HG03066 (cell line): ENCODE measurements around the gene MACF1.
"Not testable (repeated sequence)": the region's sequence is repeated elsewhere in the genome, so short reads cannot be mapped to it uniquely, and the experiment has no call there.

Experiments
- ATAC-seq: cut with Tn5 transposase; IDR thresholded peaks from one replicate; pipeline ENCODE4 v1.9.1; 2021; ENCODE audit warnings: low read depth; ENCODE audit not compliant: unreplicated experiment

MACF1 gene

GRCh38 chr1:39440856-39441255 is 236.4 kb downstream of the MACF1 start:
- ATAC-seq, result no peak

DNA sequence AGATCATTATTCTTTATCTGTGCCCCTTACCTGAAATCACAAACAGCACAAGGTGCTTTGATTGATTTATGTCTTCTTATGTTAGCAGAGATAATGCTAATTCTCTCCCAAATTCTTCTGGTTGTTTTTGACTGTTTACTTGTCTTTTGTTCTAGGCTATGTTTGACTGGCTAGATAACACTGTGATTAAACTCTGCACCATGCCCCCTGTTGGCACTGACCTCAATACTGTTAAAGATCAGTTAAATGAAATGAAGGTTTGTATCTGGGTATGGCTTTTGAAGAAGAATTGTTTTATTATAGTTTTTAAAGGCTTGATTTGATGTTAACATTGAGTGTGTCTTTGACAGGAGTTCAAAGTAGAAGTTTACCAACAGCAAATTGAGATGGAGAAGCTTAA is 237.3 kb downstream of the MACF1 start:
- no peak for ATAC-seq

GRCh38 chr1:39445573-39445972 is 241.1 kb downstream of the MACF1 start:
- ATAC-seq, result no peak

- no peak for ATAC-seq
Observed at GRCh38 chr1:39446986-39447567, 242.6 kb downstream of the MACF1 start.

- ATAC-seq, result not testable (repeated sequence)
Observed at GRCh38 chr1:39450041-39450440, 245.5 kb downstream of the MACF1 start.

GRCh38 chr1:39450956-39451606 is 246.6 kb downstream of the MACF1 start:
- ATAC-seq, result no peak

DNA sequence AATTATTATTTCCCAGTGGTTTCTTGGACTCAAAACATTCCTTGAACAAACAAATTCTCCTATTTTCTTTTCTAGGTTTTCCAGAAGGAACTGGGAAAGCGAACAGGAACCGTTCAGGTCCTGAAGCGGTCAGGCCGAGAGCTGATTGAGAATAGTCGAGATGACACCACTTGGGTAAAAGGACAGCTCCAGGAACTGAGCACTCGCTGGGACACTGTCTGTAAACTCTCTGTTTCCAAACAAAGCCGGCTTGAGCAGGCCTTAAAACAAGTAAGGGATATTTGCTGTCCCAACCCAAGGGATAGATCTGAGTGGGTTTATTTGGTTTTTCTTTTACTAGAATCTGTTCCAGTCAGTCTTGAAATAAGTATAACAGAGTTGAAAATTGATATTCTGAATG is 247.6 kb downstream of the MACF1 start:
- ATAC-seq, result no peak

DNA sequence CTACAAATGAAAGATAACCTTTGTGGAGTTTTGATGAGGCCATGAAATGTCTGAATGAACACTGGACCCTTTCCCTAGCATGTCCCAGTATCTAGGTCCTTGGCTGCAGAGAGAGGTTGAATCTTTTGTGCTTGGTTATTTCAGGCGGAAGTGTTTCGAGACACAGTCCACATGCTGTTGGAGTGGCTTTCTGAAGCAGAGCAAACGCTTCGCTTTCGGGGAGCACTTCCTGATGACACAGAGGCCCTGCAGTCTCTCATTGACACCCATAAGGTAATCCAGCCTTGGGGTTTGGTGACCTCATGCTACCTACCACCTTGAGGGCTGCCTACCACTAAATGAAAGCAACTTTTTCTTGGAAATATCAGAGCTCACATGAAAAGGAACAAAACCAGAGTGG is 248.0 kb downstream of the MACF1 start:
- ATAC-seq, result no peak

GRCh38 chr1:39453603-39454002 is 249.1 kb downstream of the MACF1 start:
- ATAC-seq, result no peak

DNA sequence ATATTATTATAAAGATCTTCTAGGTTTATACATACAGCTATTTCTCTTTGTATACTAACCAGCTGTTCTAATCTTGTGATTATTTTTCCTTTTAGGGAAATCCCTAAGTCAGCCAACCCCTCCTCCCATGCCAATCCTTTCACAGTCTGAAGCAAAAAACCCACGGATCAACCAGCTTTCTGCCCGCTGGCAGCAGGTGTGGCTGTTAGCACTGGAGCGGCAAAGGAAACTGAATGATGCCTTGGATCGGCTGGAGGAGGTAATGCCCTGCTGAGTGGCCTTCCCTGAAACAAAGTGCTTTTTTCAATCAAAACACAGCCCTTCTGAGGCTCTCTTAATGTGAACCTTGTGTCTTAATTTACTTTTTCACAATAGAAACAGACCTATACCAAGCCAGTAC is 254.5 kb downstream of the MACF1 start:
- ATAC-seq, result no peak

DNA sequence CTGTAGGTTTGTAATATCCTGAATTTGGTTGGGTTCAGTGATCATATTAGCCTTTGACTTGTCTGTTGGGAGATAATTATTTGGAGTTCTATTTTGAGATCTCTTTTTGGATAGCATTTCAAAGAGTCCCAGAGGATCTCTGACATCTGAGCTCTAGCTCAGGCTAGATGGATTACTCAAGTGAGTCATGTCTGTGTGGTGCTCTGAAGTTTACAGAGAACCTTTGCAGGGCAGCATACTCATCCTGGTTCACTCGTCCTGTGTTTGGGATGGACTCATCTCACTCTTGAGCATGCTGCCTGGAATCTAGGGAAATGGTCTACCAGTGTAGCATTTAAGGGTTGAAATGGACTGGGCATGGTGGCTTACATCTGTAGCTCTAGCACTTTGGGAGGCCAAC is 257.6 kb downstream of the MACF1 start:
- no peak for ATAC-seq

- no peak for ATAC-seq
Observed at GRCh38 chr1:39466413-39467107, 262.1 kb downstream of the MACF1 start.

- ATAC-seq, result not testable (repeated sequence)
Observed at GRCh38 chr1:39467108-39467720, 262.7 kb downstream of the MACF1 start.

DNA sequence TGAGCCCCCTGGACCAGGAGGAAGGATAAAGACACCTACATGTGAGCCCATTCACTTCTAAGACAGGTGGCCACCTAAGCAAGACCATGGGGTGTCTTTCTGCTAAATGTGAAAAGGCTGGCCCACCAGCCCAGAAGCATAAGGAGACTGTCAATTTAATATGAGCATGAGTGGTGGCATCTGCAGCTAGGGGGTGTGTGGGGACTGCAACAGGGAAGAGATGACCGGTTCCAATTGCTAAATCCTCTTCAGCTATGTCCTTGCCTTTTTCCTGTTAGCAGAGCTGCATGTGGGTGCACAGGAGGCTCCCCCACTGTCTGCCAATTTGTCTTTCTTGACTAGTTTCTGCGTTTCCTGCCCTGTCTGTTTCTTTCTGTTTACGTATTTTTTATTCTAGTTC is 264.7 kb downstream of the MACF1 start:
- ATAC-seq, result no peak

- ATAC-seq, result no peak
Observed at GRCh38 chr1:39470040-39470439, 265.5 kb downstream of the MACF1 start.

DNA sequence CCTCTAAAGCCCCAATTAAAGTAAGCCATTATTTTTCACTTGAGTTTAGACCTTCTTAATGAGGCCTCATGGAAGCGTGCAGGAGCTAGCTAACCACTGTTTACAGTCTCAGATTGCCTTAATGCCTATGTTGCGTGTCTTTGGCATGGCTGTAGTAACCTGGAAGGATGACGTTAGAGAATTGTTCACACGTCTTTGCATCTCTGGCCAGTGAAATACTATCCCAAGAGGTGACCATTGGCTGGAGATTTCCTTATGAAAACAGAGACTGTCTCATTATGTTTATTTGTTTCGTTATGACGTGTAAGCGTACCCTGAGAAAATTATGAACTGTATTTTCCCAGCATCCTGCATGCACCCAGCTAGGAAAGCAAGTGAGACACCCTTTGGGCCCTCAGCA is 268.3 kb downstream of the MACF1 start:
- no peak for ATAC-seq

DNA sequence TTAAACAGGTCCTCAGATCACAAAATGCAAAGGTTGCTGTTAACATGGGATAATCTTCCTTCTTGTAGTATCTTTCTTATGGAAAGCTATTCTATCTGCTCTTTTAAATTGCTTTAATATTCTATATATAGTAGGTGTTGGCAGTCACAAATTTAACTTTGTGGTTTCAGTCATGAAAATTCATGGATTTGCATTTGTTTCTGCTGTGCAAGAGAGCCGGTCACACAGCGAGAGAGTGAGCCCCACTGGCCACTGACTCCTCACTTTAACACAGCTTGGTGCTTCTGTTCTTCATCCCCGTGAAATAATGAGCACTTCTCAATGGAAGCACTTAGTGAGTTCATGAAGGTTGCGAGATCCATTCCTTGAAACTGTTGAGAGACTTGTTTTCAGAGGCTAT is 268.8 kb downstream of the MACF1 start:
- no peak for ATAC-seq

DNA sequence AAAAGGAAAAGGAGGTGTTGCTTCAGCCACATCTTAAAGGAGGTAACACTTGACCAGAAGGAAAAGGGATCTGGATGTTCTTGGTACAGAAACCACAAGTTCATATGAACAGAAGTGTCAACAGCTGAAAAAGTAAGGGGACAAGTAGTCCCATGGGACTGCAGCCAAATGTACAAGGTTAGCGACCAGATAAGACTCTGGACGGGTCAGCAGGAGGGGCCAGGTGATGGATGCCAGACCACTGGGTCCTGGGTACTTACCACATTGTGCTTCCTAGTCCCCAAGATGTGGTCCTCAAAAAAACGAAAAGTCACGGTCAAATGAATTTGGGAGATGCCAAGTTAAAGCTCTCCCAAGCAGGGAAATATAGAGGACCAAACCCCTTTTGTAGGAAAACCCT is 270.3 kb downstream of the MACF1 start:
- no peak for ATAC-seq

DNA sequence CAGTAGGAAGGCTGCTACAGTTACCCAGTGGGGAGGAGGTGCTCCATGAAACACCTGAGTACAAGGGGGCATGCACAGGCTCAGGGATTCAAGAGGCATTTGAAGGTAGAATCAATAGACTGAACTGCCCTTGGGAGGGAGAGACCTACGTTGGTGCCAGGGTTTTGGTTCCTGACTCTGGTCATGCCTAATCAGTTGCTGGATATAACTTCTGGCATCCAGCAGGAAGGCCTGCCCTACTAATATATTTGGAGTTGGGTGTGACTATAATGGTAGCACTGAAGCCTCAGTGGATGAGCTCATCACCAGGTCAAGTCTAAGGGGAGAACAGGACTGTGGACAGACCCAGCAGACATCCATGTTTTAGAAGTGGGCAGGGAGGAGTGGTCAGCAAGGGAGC is 271.1 kb downstream of the MACF1 start:
- ATAC-seq, result not testable (repeated sequence)

DNA sequence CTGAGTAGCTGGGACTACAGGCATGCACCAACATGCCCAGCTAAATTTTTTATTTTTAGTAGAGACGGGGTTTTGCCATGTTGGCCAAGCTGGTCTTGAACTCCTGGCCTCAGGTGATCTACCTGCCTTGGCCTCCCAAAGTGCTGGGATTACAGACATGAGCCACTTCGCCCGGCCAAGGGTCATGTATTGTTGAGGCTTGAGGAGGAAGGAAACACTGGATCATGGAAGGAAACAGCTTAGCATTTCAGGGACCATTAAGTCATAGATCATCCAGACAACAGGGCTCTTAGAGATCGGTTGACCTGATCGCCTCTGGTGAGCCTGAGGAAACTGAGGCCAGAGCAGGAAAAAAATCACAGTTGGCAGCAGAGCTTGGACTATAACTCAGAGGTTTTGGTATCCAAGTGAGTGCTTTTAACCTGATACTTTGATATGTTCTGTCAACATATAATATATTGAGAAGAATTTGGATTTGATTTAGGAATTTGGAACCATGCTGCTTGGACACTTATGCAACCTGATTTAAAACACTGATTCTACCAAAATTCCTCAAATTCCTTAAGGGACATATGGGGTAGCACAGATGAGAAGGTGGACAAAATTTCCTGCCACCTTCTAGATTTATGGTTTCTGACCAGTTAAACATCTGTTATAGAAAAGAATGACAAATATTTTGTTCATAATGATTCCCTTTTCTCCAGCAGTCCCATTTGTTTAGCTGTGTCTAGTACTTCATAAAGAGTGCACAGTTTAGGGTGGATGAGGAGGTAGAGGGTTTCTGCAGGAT is 273.8 kb downstream of the MACF1 start:
- ATAC-seq, result no peak

- no peak for ATAC-seq
Observed at GRCh38 chr1:39481289-39481688, 276.8 kb downstream of the MACF1 start.
